Stimulated activated CD8-positive, alpha-beta memory T cell treated with anti-CD3 and anti-CD28 coated beads, Interleukin-4, amount 100 ng/mL, for 24 hours (primary cell): ENCODE data around the gene GALNT11.
"Not testable (repeated sequence)": the region's sequence is repeated elsewhere in the genome, so short reads cannot be mapped to it uniquely, and the experiment has no call there.

Source experiments
- DNase-seq: peaks from one replicate; pipeline ENCODE4 v3.0.0-alpha.2; 2020; ENCODE audit warnings: low read depth

The GALNT11 gene

GRCh38 chr7:152075379-152075778 is 49.9 kb downstream of the GALNT11 start:
- DNase-seq, result not testable (repeated sequence)

- no peak for DNase-seq
These were observed 50.9 kb downstream of the GALNT11 start for GRCh38 chr7:152076324-152076821.

GRCh38 chr7:152076940-152077933 is 51.8 kb downstream of the GALNT11 start:
- DNase-seq, result no peak

GRCh38 chr7:152078025-152078424 is 52.6 kb downstream of the GALNT11 start:
- no peak for DNase-seq

- no peak for DNase-seq
These were observed 53.3 kb downstream of the GALNT11 start for GRCh38 chr7:152078786-152079185.

- no peak for DNase-seq
These were observed 55.6 kb downstream of the GALNT11 start for GRCh38 chr7:152081088-152081487.

- not testable (repeated sequence) for DNase-seq
These were observed 56.7 kb downstream of the GALNT11 start for GRCh38 chr7:152082073-152082721.

- no peak for DNase-seq
These were observed 59.7 kb downstream of the GALNT11 start for GRCh38 chr7:152085131-152085530.

GRCh38 chr7:152086513-152086912 is 61.0 kb downstream of the GALNT11 start:
- DNase-seq, result no peak

- no peak for DNase-seq
These were observed 63.7 kb downstream of the GALNT11 start for GRCh38 chr7:152089183-152089582.

GRCh38 chr7:152090747-152091146 is 65.3 kb downstream of the GALNT11 start:
- no peak for DNase-seq

GRCh38 chr7:152093717-152094116 is 68.2 kb downstream of the GALNT11 start:
- no peak for DNase-seq

- DNase-seq, result no peak
These were observed 70.3 kb downstream of the GALNT11 start for GRCh38 chr7:152095771-152096170.

- DNase-seq, result no peak
These were observed 71.9 kb downstream of the GALNT11 start for GRCh38 chr7:152097330-152097729.

GRCh38 chr7:152103066-152103465 is 77.6 kb downstream of the GALNT11 start:
- no peak for DNase-seq

- DNase-seq, result no peak
These were observed 78.2 kb downstream of the GALNT11 start for GRCh38 chr7:152103691-152104090.

GRCh38 chr7:152105205-152105604 is 79.7 kb downstream of the GALNT11 start:
- DNase-seq, result no peak

GRCh38 chr7:152106990-152107389 is 81.5 kb downstream of the GALNT11 start:
- no peak for DNase-seq

GRCh38 chr7:152107945-152108344 is 82.5 kb downstream of the GALNT11 start:
- no peak for DNase-seq

GRCh38 chr7:152108359-152108758 is 82.9 kb downstream of the GALNT11 start:
- no peak for DNase-seq

- no peak for DNase-seq
These were observed 87.4 kb downstream of the GALNT11 start for GRCh38 chr7:152112829-152113228.

- no peak for DNase-seq
These were observed 89.7 kb downstream of the GALNT11 start for GRCh38 chr7:152115021-152115718.
